Thoracic aorta (tissue), 2 donors: ENCODE measurements around the gene UPK2. TPM values are rescaled to one million over a fixed set of nuclear protein-coding genes. Genes with fewer than 3 reads are reported as not detected.
"Not testable (repeated sequence)": the region's sequence is repeated elsewhere in the genome, so short reads cannot be mapped to it uniquely, and the experiment has no call there.

Experiments
- ATAC-seq: fragments of 150-250 bp; one replicate; pipeline ENCODE4 v1.8.0; 2017; ENCODE audit warnings: low read depth; ENCODE audit not compliant: insufficient number of reproducible peaks, low FRiP score
- DNase-seq: peaks from one replicate; pipeline ENCODE4 v3.0.0-alpha.2; 2020; ENCODE audit warnings: low spot score
- H3K27ac ChIP-seq, 2 donors: fragments of 200-600 bp; sonication (generic); 1 replicate in 1 of 2; 2 replicates in 1 of 2; pipeline ENCODE4 v1.5.1; 2016; ENCODE audit warnings: mild to moderate bottlenecking in 2 of 2, moderate library complexity in 2 of 2
- H3K27me3 ChIP-seq: fragments of 200-600 bp; sonication (generic); replicated peaks from 2 replicates; pipeline ENCODE4 v1.6.0; 2016; ENCODE audit warnings: mild to moderate bottlenecking; ENCODE audit not compliant: insufficient read depth
- H3K36me3 ChIP-seq: fragments of 200-600 bp; sonication (generic); one replicate; pipeline ENCODE4 v1.5.1; 2016
- H3K4me1 ChIP-seq, 2 donors: fragments of 200-600 bp; sonication (generic); 1 replicate in 1 of 2; 2 replicates in 1 of 2; pipeline versions ENCODE4 v1.5.1 to v1.6.0; 2016; ENCODE audit warnings: low read depth in 2 of 2, mild to moderate bottlenecking in 1 of 2; ENCODE audit not compliant: control insufficient read depth in 1 of 2
- H3K4me3 ChIP-seq: fragments of 200-600 bp; sonication (generic); 2 replicates; pipeline ENCODE4 v1.5.1; 2016; ENCODE audit warnings: mild to moderate bottlenecking
- H3K9me3 ChIP-seq: fragments of 200-600 bp; sonication (generic); 2 replicates; pipeline ENCODE4 v1.5.1; 2016
- total RNA-seq, 2 donors: library from RNA; depleted of rRNA; stranded (reverse); fragments of >200 nt; gene quantifications; one replicate each; pipeline versions ENCODE4 v1.1.0 to v1.2.3, GENCODE V29; 2016
- TF ChIP-seq, protein P1 (sequence below): fragments of 200-600 bp; sonication (generic); IDR thresholded peaks from one replicate; pipeline ENCODE4 v1.5.1; 2019; ENCODE audit warnings: antibody characterized with exemption

The UPK2 gene
- total RNA-seq, 2 donors from 2014 or later = not detected

DNA sequence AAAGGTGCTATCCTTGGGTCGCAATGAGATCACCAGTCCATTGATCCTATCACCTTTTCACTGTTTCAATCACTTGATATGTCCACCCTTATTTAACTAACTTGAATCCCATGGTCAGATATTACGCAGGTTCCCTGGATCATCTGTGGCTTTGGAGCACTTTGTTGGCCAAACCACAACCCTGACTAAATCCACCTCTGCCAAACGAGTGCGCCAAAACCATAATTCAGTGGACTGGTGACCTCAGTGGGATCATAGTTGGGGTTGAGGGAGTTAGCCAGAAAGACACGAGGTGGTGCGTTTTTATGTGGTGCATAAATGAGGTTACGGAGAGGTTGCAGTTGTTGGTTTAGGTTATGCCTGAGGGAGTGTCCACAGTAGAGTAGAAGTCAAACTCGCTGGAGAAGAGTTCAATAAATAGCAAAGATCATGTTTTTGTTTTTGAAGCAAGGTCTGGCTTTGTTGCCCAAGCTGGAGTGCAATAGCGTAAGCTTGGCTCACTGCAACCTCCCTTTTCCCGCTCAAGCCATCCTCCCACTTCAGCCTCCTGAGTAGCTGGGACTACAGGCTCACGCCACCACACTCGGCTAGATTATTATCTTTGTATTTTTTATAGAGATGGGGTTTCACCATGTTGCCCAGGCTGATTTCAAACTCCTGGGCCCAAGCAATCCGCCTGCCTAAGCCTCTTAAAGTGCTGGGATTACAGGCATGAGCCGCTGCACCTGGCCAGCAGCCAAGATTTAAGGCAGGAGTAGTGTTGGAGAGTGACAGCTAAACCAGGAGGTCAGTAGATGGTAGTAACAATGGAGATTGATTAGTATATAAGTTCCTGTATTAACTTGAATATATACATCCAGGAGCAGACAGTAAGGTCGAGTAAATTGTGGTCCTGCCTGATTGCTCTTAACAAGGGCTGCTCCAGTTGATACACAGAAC, 19.9 kb downstream of the UPK2 start:
- no peak for ATAC-seq
- TF ChIP-seq, protein P1, sequence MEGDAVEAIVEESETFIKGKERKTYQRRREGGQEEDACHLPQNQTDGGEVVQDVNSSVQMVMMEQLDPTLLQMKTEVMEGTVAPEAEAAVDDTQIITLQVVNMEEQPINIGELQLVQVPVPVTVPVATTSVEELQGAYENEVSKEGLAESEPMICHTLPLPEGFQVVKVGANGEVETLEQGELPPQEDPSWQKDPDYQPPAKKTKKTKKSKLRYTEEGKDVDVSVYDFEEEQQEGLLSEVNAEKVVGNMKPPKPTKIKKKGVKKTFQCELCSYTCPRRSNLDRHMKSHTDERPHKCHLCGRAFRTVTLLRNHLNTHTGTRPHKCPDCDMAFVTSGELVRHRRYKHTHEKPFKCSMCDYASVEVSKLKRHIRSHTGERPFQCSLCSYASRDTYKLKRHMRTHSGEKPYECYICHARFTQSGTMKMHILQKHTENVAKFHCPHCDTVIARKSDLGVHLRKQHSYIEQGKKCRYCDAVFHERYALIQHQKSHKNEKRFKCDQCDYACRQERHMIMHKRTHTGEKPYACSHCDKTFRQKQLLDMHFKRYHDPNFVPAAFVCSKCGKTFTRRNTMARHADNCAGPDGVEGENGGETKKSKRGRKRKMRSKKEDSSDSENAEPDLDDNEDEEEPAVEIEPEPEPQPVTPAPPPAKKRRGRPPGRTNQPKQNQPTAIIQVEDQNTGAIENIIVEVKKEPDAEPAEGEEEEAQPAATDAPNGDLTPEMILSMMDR = no peak
- no peak overlapping the region for H3K4me3 ChIP-seq

DNA sequence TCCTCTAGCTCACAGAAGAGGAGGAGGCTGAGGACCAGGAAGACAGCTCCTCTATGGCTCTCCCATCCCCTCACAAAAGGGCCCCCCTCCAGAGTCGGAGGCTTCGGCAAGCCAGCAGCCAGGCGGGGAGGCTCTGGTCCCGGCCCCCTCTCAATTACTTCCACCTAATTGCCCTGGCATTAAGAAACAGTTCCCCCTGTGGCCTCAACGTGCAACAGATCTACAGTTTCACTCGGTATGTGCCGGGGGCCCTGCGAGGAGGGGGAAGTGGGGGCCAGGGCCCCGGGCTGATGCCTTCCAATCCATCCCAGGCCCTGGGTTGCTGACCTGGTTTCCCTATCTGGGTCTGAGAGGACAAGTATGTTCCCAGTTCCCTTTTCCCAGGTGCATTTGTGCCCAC, 23.3 kb downstream of the UPK2 start:
- ATAC-seq = no peak

More for the DNA sequence above, 19.9 kb downstream of the UPK2 start:
- no peak overlapping the region for H3K27ac ChIP-seq
- no peaks in the 10 kb centered on the region for H3K9me3 ChIP-seq
- no peaks in the 10 kb centered on the region for H3K36me3 ChIP-seq
- H3K27me3 ChIP-seq = no peaks in the 10 kb centered on the region
- H3K4me1 ChIP-seq = no peaks in the 10 kb centered on the region
- no peak for DNase-seq

DNA sequence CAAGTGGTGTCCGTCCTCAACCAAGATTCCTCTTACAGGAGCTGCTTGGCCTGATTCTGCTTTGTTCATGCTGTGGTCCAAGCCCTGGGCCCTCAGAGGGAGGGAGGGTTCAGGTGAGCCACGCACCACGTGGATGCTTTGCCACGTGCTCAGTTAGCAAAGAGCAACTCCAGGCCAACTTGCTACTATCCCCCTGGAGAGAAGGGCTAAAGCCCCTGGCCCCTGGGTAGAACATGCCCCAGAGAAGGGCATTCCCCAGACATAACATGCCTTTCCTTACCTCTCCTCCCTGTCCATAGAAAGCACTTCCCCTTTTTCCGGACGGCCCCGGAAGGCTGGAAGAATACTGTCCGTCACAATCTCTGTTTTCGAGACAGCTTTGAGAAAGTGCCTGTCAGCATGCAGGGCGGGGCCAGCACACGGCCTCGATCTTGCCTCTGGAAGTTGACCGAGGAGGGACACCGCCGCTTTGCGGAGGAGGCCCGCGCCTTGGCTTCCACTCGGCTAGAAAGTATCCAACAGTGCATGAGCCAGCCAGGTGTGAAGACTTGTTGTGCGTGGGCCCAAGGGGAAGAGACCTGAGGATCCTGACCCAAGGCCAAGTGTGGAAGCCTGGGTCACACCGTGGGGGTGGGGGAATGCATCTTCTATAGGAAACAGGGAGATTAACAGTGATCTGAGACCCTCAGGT, 24.2 kb downstream of the UPK2 start:
- Histone ChIP-seq H3K27me3 (no peaks in the 10 kb centered on the region), H3K9me3 (no peaks in the 10 kb centered on the region), H3K36me3 (no peaks in the 10 kb centered on the region), H3K4me1 (no peaks in the 10 kb centered on the region), H3K27ac (no peak overlapping the region), H3K4me3 (no peak overlapping the region)
- no peak for DNase-seq
- no peak for ATAC-seq
- TF ChIP-seq, protein P1 = no peak

More for the DNA sequence above, 23.3 kb downstream of the UPK2 start:
- DNase-seq = no peak
- Histone ChIP-seq H3K4me3 (no peak overlapping the region), H3K36me3 (no peaks in the 10 kb centered on the region), H3K27me3 (no peaks in the 10 kb centered on the region), H3K4me1 (no peaks in the 10 kb centered on the region), H3K27ac (no peak overlapping the region), H3K9me3 (no peaks in the 10 kb centered on the region)
- TF ChIP-seq, protein P1 = no peak

DNA sequence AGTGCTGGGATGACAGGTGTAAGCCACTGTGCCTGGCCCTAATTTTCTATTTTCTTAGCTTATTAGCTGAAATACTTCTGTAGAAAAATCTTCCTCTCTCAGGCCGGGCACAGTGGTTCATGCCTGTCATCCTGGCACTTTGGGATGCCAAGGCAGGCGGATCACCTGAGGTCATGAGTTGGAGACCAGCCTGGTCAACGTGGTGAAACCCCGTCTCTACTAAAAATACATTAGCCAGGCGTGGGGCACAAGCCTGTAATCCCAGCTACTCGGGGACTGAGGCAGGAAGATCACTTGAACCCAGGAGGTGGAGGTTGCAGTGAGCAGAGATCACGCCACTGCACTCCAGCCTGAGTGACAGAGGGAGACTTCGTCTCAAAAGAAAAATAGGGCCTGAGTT, 28.2 kb downstream of the UPK2 start:
- H3K27me3 ChIP-seq, ATAC-seq, DNase-seq, H3K9me3 ChIP-seq, H3K4me3 ChIP-seq, H3K36me3 ChIP-seq, H3K4me1 ChIP-seq, H3K27ac ChIP-seq: not testable (repeated sequence)

DNA sequence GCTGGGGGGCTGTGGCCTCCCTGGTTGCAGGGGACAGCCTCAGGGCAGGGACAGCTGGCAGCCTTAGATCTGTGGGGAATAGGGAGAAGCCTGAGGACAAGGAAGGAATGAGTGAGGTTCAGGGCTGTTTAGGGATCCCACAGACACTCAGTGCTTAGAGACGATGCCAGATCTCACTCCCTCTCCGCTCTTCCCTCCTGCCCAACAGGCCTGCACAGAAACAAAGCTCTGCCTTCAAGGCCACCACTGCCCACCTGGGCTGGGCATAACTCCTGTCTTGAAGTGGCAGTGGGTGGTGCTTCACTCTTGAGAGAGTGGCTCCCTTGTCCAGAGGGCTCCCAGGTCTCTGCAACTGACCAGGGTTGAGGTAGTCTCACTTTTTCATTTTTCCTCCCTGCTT, 28.7 kb downstream of the UPK2 start:
- Histone ChIP-seq H3K27ac (no peak overlapping the region), H3K36me3 (no peaks in the 10 kb centered on the region), H3K9me3 (no peaks in the 10 kb centered on the region), H3K27me3 (no peaks in the 10 kb centered on the region), H3K4me1 (no peaks in the 10 kb centered on the region), H3K4me3 (no peak overlapping the region)
- DNase-seq (no peak), ATAC-seq (no peak)
- TF ChIP-seq, protein P1 = no peak
